Measurements from ENCODE around the gene PRRG2. TPM values are rescaled to one million over a fixed set of nuclear protein-coding genes. Genes with fewer than 3 reads are reported as not detected.
"Not testable (repeated sequence)": the region's sequence is repeated elsewhere in the genome, so short reads cannot be mapped to it uniquely, and the experiment has no call there.

Gene PRRG2
- total and polyA plus RNA-seq, 4 donors: 5.1 to 11.7 (median 9.8) TPM

DNA sequence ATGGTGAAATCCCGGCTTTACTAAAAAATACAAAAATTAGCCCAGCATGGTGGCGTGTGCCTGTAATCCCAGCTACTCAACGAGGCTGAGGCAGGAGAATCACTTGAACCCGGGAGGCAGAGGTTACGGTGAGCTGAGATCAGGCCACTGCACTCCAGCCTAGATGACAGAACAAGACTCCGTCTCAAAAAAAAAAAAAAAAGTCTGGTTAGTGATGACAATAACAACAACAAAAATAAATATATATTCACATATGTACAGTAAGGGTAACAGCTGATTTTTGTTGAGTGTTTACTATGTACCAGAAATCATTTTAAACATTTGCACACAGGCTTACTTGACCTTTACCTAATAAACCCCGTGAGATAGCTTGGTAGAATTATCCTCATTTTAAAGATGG lies 35.8 kb downstream of the PRRG2 start:
- no peak for DNase-seq
- WGBS, 2 donors: 90 to 91% methylated on average over 7 of the region's 7 CpGs

DNA sequence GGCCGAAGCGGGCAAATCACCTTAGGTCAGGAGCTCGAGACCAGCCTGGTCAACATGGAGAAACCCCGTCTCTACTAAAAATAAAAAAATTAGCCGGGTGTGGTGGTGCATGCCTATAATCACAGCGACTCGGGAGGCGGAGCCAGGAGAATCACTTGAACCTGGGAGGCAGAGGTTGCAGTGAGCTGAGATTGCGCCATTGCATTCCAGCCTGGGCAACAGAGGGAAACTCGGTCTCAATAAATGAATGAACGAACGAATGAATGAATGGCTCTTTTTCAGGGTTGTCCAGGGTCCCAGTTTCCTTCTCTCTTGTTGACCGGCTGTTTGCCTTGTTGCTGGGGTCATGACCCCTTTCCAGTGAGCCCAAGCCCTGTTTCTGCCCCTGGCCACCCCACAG lies 36.7 kb downstream of the PRRG2 start:
- H3K27me3 ChIP-seq (ENCODE audit: control insufficient read depth in 3 of 3, insufficient read depth in 3 of 3, low read length in 2 of 3); H3K4me3 ChIP-seq; H3K4me1 ChIP-seq (ENCODE audit: control insufficient read depth in 5 of 5, insufficient read depth in 5 of 5, low read length in 5 of 5); H3K9ac ChIP-seq (ENCODE audit: insufficient read depth in 1 of 2, low read length in 2 of 2); ATAC-seq (ENCODE audit: insufficient read depth, low FRiP score); DNase-seq; H3K9me3 ChIP-seq (ENCODE audit: control insufficient read depth in 4 of 4, insufficient read depth in 3 of 4, low read length in 3 of 4); H3K27ac ChIP-seq (ENCODE audit: low read depth in 1 of 2, low read length in 1 of 2): not testable (repeated sequence)
- peaks cover 10 to 56% (median 41%) of the 10 kb centered on the region in 4 donors for H3K36me3 ChIP-seq (ENCODE audit: control insufficient read depth in 4 of 4, insufficient read depth in 4 of 4, low read length in 4 of 4)
- 88 to 92% methylated on average over 13 of the region's 13 CpGs for WGBS, 2 donors

More for the DNA sequence above, 35.8 kb downstream of the PRRG2 start:
- Histone ChIP-seq H3K27ac (ENCODE audit: low read depth in 1 of 2, low read length in 1 of 2) (no peak overlapping the region), H3K4me3 (no peak overlapping the region), H3K4me1 (ENCODE audit: control insufficient read depth in 5 of 5, insufficient read depth in 5 of 5, low read length in 5 of 5) (peaks cover 0 to 9% (median 0%) of the 10 kb centered on the region in 5 donors), H3K27me3 (ENCODE audit: control insufficient read depth in 3 of 3, insufficient read depth in 3 of 3, low read length in 2 of 3) (no peaks in the 10 kb centered on the region), H3K9me3 (ENCODE audit: control insufficient read depth in 4 of 4, insufficient read depth in 3 of 4, low read length in 3 of 4) (peaks cover 0 to 3% (median 0%) of the 10 kb centered on the region in 4 donors), H3K36me3 (ENCODE audit: control insufficient read depth in 4 of 4, insufficient read depth in 4 of 4, low read length in 4 of 4) (peaks cover 10 to 56% (median 40%) of the 10 kb centered on the region in 4 donors), H3K9ac (ENCODE audit: insufficient read depth in 1 of 2, low read length in 2 of 2) (no peak overlapping the region)
- no peak for ATAC-seq (ENCODE audit: insufficient read depth, low FRiP score)
- TF ChIP-seq, protein P1, sequence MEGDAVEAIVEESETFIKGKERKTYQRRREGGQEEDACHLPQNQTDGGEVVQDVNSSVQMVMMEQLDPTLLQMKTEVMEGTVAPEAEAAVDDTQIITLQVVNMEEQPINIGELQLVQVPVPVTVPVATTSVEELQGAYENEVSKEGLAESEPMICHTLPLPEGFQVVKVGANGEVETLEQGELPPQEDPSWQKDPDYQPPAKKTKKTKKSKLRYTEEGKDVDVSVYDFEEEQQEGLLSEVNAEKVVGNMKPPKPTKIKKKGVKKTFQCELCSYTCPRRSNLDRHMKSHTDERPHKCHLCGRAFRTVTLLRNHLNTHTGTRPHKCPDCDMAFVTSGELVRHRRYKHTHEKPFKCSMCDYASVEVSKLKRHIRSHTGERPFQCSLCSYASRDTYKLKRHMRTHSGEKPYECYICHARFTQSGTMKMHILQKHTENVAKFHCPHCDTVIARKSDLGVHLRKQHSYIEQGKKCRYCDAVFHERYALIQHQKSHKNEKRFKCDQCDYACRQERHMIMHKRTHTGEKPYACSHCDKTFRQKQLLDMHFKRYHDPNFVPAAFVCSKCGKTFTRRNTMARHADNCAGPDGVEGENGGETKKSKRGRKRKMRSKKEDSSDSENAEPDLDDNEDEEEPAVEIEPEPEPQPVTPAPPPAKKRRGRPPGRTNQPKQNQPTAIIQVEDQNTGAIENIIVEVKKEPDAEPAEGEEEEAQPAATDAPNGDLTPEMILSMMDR (IDR thresholded peaks at IDR 0.05; ENCODE audit: control extremely low read depth, extremely low read depth): no peak

DNA sequence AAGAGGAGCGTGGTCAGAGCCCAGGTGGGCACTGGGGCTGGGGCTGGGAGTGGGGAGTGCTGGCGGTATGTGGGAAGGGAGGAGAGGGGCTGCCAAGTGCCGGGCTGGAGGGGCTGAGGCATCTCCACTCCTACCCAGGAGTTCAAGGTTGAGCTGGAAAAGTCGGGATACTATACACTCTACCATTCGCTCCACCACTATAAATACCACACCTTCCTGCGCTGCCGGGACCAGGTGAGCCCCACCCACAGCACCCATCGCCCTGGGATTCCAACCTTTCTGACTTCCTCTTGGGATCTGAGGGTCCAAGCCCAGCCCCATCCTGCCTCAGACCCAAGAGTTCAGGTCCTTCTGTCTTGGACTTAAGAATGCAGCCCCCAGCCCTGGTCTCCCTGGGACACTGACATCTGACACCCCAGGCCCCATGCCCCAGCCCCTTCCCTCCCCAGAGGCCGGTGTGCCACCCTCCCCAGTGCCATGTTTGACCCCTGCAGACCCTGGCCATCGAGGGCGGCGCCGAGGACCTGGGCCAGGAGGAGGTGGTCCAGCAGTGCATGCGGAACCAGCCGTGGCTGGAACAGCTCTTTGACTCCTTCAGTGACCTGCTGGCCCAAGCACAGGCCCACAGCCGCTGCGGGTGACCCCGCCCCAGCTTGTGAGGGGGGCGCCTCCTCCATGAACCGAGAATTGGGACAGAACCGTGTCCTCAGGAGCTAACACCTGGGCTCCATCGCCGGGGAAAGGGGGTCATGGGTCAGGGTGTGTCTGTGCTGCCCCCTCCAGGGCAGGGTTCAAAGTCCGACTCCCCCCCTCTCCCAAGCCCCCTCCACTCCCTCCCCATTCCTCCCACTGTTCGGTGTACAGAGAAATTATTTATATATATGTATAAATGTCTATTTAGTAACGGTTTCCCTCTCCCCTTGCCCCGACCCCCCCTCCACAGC lies 44.1 kb downstream of the PRRG2 start:
- no peaks in the 10 kb centered on the region for H3K27me3 ChIP-seq (ENCODE audit: control insufficient read depth in 3 of 3, insufficient read depth in 3 of 3, low read length in 2 of 3)
- no peak for DNase-seq
- peaks cover 0 to 4% (median 0%) of the 10 kb centered on the region in 5 donors for H3K4me1 ChIP-seq (ENCODE audit: control insufficient read depth in 5 of 5, insufficient read depth in 5 of 5, low read length in 5 of 5)
- no peak overlapping the region for H3K4me3 ChIP-seq
- no peak for ATAC-seq (ENCODE audit: insufficient read depth, low FRiP score)
- TF ChIP-seq, protein P1 (IDR thresholded peaks at IDR 0.05; ENCODE audit: control extremely low read depth, extremely low read depth): no peak
- no peaks in the 10 kb centered on the region for H3K9me3 ChIP-seq (ENCODE audit: control insufficient read depth in 4 of 4, insufficient read depth in 3 of 4, low read length in 3 of 4)
- no peak overlapping the region for H3K9ac ChIP-seq (ENCODE audit: insufficient read depth in 1 of 2, low read length in 2 of 2)
- peaks cover 8 to 33% (median 16%) of the 10 kb centered on the region in 4 donors for H3K36me3 ChIP-seq (ENCODE audit: control insufficient read depth in 4 of 4, insufficient read depth in 4 of 4, low read length in 4 of 4)
- 84 to 85% methylated on average over 27 of the region's 27 CpGs for WGBS, 2 donors
- no peak overlapping the region for H3K27ac ChIP-seq (ENCODE audit: low read depth in 1 of 2, low read length in 1 of 2)

DNA sequence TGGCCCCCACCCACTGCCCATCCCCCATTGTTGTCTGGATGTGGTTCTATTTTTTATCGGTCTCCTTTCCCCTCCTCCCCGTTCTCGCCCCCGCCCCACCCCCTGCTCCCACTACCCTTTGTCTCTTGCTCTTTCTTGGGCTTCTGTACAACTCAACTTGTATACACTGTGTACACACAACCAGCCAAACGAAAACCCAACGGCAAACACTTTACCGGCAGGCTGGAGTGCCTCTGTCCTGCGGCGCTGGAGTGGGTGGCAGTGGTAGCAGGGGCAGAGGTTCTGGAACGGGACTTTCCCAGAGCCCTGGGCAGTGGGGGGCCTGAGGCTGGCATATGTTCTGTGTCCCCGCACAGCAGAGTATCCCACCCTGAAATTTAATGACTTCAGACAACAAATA lies 45.1 kb downstream of the PRRG2 start:
- WGBS, 2 donors: 70 to 83% methylated on average over 11 of the region's 11 CpGs

More for the DNA sequence above, 45.1 kb downstream of the PRRG2 start:
- Histone ChIP-seq H3K9ac (ENCODE audit: insufficient read depth in 1 of 2, low read length in 2 of 2) (no peak overlapping the region), H3K4me1 (ENCODE audit: control insufficient read depth in 5 of 5, insufficient read depth in 5 of 5, low read length in 5 of 5) (peaks cover 0 to 6% (median 4%) of the 10 kb centered on the region in 5 donors), H3K9me3 (ENCODE audit: control insufficient read depth in 4 of 4, insufficient read depth in 3 of 4, low read length in 3 of 4) (no peaks in the 10 kb centered on the region), H3K36me3 (ENCODE audit: control insufficient read depth in 4 of 4, insufficient read depth in 4 of 4, low read length in 4 of 4) (peaks cover 6 to 27% (median 15%) of the 10 kb centered on the region in 4 donors), H3K27me3 (ENCODE audit: control insufficient read depth in 3 of 3, insufficient read depth in 3 of 3, low read length in 2 of 3) (no peaks in the 10 kb centered on the region), H3K27ac (ENCODE audit: low read depth in 1 of 2, low read length in 1 of 2) (no peak overlapping the region), H3K4me3 (no peak overlapping the region)
- DNase-seq: peak; percentile 40 to 63 (median 57)
- ATAC-seq (ENCODE audit: insufficient read depth, low FRiP score): no peak
- TF ChIP-seq, protein P1 (IDR thresholded peaks at IDR 0.05; ENCODE audit: control extremely low read depth, extremely low read depth): no peak
